Astrocyte (in vitro differentiated cells and primary cell): ENCODE results near the gene ENOX1.
"Not testable (repeated sequence)": the region's sequence is repeated elsewhere in the genome, so short reads cannot be mapped to it uniquely, and the experiment has no call there.

ENCODE experiments used
- CTCF ChIP-seq: IDR thresholded peaks from 2 replicates; pipeline ENCODE4 v1.5.1; 2011; ENCODE audit warnings: low read depth, mild to moderate bottlenecking, inconsistent platforms, low read length, moderate library complexity; ENCODE audit not compliant: insufficient read depth
- EZH2 ChIP-seq: IDR thresholded peaks from 2 replicates; pipeline ENCODE4 v1.6.1; 2012; ENCODE audit warnings: mild to moderate bottlenecking, low read length, inconsistent platforms; ENCODE audit not compliant: insufficient read depth

- TF ChIP-seq CTCF, EZH2: not testable (repeated sequence)
These were observed 37.9 kb upstream of the ENOX1 start for GRCh38 chr13:43824656-43825055.
